NCI-H146 treated with DMSO at 0.1 percent for 48 hours (cell line): ENCODE data around the gene CDH12.
"Not testable (repeated sequence)": the region's sequence is repeated elsewhere in the genome, so short reads cannot be mapped to it uniquely, and the experiment has no call there.

Experiments
- DNase-seq: peaks from one replicate; lab custom pipeline; 2025; ENCODE audit not compliant: unreplicated experiment; lab: John Stamatoyannopoulos, UW

CDH12 gene

GRCh38 chr5:22774214-22774613 lies 78.9 kb downstream of the CDH12 start:
- DNase-seq, result not testable (repeated sequence)

GRCh38 chr5:22764736-22765135 lies 88.4 kb downstream of the CDH12 start:
- no peak for DNase-seq

GRCh38 chr5:22757776-22758175 lies 95.4 kb downstream of the CDH12 start:
- DNase-seq, result no peak

- no peak for DNase-seq
These were observed 99.0 kb downstream of the CDH12 start for GRCh38 chr5:22754155-22754554.

- no peak for DNase-seq
These were observed 101.6 kb downstream of the CDH12 start for GRCh38 chr5:22751536-22751935.

- no peak for DNase-seq
These were observed 116.6 kb downstream of the CDH12 start for GRCh38 chr5:22736443-22737003.

GRCh38 chr5:22734907-22735306 lies 118.2 kb downstream of the CDH12 start:
- DNase-seq, result no peak

GRCh38 chr5:22728610-22729009 lies 124.5 kb downstream of the CDH12 start:
- no peak for DNase-seq

GRCh38 chr5:22722491-22722890 lies 130.7 kb downstream of the CDH12 start:
- no peak for DNase-seq

GRCh38 chr5:22722056-22722455 lies 131.1 kb downstream of the CDH12 start:
- DNase-seq, result no peak

GRCh38 chr5:22719842-22720241 lies 133.3 kb downstream of the CDH12 start:
- DNase-seq, result no peak

GRCh38 chr5:22710660-22711059 lies 142.5 kb downstream of the CDH12 start:
- DNase-seq, result no peak

- no peak for DNase-seq
These were observed 143.4 kb downstream of the CDH12 start for GRCh38 chr5:22709743-22710142.

GRCh38 chr5:22708770-22709328 lies 144.3 kb downstream of the CDH12 start:
- no peak for DNase-seq

GRCh38 chr5:22706901-22707300 lies 146.2 kb downstream of the CDH12 start:
- DNase-seq, result no peak

GRCh38 chr5:22699319-22699718 lies 153.8 kb downstream of the CDH12 start:
- DNase-seq, result no peak

- no peak for DNase-seq
These were observed 160.0 kb downstream of the CDH12 start for GRCh38 chr5:22693121-22693520.

- DNase-seq, result no peak
These were observed 170.1 kb downstream of the CDH12 start for GRCh38 chr5:22683050-22683449.

- no peak for DNase-seq
These were observed 174.3 kb downstream of the CDH12 start for GRCh38 chr5:22678886-22679285.

GRCh38 chr5:22673131-22673530 lies 180.0 kb downstream of the CDH12 start:
- no peak for DNase-seq

GRCh38 chr5:22669345-22669744 lies 183.8 kb downstream of the CDH12 start:
- no peak for DNase-seq

- no peak for DNase-seq
These were observed 187.3 kb downstream of the CDH12 start for GRCh38 chr5:22665801-22666200.

- DNase-seq, result no peak
These were observed 190.0 kb downstream of the CDH12 start for GRCh38 chr5:22663134-22663533.
